CD4-positive, CD25-positive, alpha-beta regulatory T cell (primary cell): ENCODE measurements around the gene TMC6. TPM values are rescaled to one million over a fixed set of nuclear protein-coding genes. Genes with fewer than 3 reads are reported as not detected.
"Not testable (repeated sequence)": the region's sequence is repeated elsewhere in the genome, so short reads cannot be mapped to it uniquely, and the experiment has no call there.

Experiments
- ATAC-seq, 2 donors: fragments of 150-1000 bp; cut with Tn5 transposase; one replicate each; pipeline ENCODE4 v1.10.0; 2021; ENCODE audit warnings: low read depth in 2 of 2, moderate number of reproducible peaks in 2 of 2, moderate library complexity in 1 of 2
- DNase-seq, 3 donors: peaks; one replicate each; pipeline versions ENCODE4 v3.0.0 to v3.0.0-alpha.2; 2012 to 2022; ENCODE audit warnings: mixed read lengths in 1 of 3
- H3K27ac ChIP-seq: one replicate; pipeline ENCODE4 v1.7.0; 2013; ENCODE audit warnings: mild to moderate bottlenecking, low read length; ENCODE audit not compliant: insufficient read depth, poor library complexity, severe bottlenecking
- H3K27me3 ChIP-seq: one replicate; pipeline ENCODE4 v1.7.0; 2013; ENCODE audit warnings: low read length; ENCODE audit not compliant: control insufficient read depth, insufficient read depth
- H3K36me3 ChIP-seq: one replicate; pipeline ENCODE4 v1.7.0; 2013; ENCODE audit warnings: mild to moderate bottlenecking, low read length, moderate library complexity; ENCODE audit not compliant: control insufficient read depth, insufficient read depth
- H3K4me1 ChIP-seq: 2 replicates; pipeline ENCODE4 v1.7.0; 2013; ENCODE audit warnings: mild to moderate bottlenecking, low read length; ENCODE audit not compliant: insufficient read depth, control insufficient read depth, poor library complexity, severe bottlenecking
- H3K4me3 ChIP-seq: one replicate; pipeline ENCODE4 v1.7.0; 2013; ENCODE audit warnings: low read depth, mild to moderate bottlenecking, low read length, moderate library complexity
- H3K9me3 ChIP-seq, 2 experiments: 1 replicate in 1 of 2; 2 replicates in 1 of 2; pipeline ENCODE4 v1.7.0; 2013; ENCODE audit warnings: low read length in 2 of 2, mild to moderate bottlenecking in 1 of 2, moderate library complexity in 1 of 2; ENCODE audit not compliant: control insufficient read depth in 2 of 2
- H3K27ac Mint-ChIP-seq, 3 donors: one replicate each; pipeline ENCODE4 v1.8.0; 2020 to 2022; ENCODE audit warnings: mild to moderate bottlenecking in 3 of 3, mixed read lengths in 3 of 3, moderate library complexity in 2 of 3
- H3K27me3 Mint-ChIP-seq: one replicate; pipeline ENCODE4 v1.8.0; 2022; ENCODE audit warnings: mild to moderate bottlenecking, mixed read lengths
- H3K36me3 Mint-ChIP-seq: one replicate; pipeline ENCODE4 v1.8.0; 2020; ENCODE audit warnings: mixed read lengths
- H3K4me1 Mint-ChIP-seq, 4 donors: one replicate each; pipeline ENCODE4 v1.8.0; 2020 to 2022; ENCODE audit warnings: mixed read lengths in 4 of 4, mild to moderate bottlenecking in 1 of 4
- H3K4me3 Mint-ChIP-seq, 4 donors: one replicate each; pipeline ENCODE4 v1.8.0; 2020 to 2022; ENCODE audit warnings: mild to moderate bottlenecking in 4 of 4, mixed read lengths in 4 of 4, moderate library complexity in 3 of 4
- H3K9me3 Mint-ChIP-seq, 7 donors: one replicate each; pipeline ENCODE4 v1.8.0; 2020 to 2022; ENCODE audit warnings: mixed read lengths in 7 of 7, mild to moderate bottlenecking in 3 of 7, moderate library complexity in 2 of 7
- polyA plus RNA-seq, 4 donors: library from polyadenylated mRNA; unstranded; fragments of 300-500 nt; fragmentation: Illumina TruSeq; gene quantifications; one replicate each; pipeline ENCODE4 v1.2.3, GENCODE V29; 2021
- total RNA-seq: library from RNA; stranded (reverse); gene quantifications from one replicate; pipeline ENCODE4 v1.2.3, GENCODE V29; 2022

TMC6 gene
- total and polyA plus RNA-seq, 5 donors from 2014 or later: 160 to 727 (median 234) TPM

DNA sequence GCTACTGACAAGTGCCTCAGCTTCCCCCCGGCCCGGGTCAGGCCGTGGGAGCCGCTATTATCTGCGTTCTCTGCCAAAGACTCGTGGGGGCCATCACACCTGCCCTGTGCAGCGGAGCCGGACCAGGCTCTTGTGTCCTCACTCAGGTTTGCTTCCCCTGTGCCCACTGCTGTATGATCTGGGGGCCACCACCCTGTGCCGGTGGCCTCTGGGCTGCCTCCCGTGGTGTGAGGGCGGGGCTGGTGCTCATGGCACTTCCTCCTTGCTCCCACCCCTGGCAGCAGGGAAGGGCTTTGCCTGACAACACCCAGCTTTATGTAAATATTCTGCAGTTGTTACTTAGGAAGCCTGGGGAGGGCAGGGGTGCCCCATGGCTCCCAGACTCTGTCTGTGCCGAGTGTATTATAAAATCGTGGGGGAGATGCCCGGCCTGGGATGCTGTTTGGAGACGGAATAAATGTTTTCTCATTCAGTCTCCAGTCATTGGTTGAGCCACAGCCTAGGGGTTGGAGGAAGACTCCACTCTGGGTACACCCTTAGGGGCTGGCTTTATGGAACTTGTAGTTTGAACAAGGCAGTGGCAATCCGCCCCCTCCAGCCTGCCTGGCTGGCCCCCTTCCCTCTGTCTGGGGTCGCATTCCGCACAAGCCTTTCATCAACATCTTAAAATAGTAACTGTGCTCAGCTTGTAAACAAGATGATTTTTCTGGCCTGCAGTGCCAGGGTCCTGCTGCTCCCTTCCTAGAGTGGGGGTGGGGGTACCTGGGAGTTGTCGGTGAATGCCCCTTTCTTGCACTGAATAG, 43.9 kb upstream of the TMC6 start:
- Mint-ChIP-seq H3K9me3 (peaks cover 0 to 2% (median 0%) of the 10 kb centered on the region in 7 donors), H3K4me1 (peaks cover 6 to 67% (median 32%) of the 10 kb centered on the region in 4 donors), H3K36me3 (peaks cover 15% of the 10 kb centered on the region), H3K27ac (peak overlapping the region; percentile 9 to 93 (median 87)), H3K27me3 (no peaks in the 10 kb centered on the region), H3K4me3 (peak overlapping the region in 3 of 4 donors; percentile 54 to 79 (median 66))
- Histone ChIP-seq H3K4me3 (no peak overlapping the region), H3K36me3 (peaks cover 3% of the 10 kb centered on the region), H3K4me1 (peaks cover 64% of the 10 kb centered on the region), H3K27me3 (no peaks in the 10 kb centered on the region), H3K9me3 (no peaks in the 10 kb centered on the region), H3K27ac (no peak overlapping the region)
- ATAC-seq: no peak
- DNase-seq: no peak

DNA sequence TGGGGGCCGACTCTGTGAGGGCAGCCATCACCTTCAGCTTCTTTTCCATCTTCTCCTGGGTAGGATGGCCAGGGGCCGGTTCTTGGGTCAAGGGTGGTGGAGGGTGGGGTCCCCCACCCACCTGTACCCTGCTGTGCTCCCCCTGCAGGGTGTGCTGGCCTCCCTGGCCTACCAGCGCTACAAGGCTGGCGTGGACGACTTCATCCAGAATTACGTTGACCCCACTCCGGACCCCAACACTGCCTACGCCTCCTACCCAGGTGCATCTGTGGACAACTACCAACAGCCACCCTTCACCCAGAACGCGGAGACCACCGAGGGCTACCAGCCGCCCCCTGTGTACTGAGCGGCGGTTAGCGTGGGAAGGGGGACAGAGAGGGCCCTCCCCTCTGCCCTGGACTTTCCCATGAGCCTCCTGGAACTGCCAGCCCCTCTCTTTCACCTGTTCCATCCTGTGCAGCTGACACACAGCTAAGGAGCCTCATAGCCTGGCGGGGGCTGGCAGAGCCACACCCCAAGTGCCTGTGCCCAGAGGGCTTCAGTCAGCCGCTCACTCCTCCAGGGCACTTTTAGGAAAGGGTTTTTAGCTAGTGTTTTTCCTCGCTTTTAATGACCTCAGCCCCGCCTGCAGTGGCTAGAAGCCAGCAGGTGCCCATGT, 43.2 kb upstream of the TMC6 start:
- peaks cover 61% of the 10 kb centered on the region for H3K4me1 ChIP-seq

DNA sequence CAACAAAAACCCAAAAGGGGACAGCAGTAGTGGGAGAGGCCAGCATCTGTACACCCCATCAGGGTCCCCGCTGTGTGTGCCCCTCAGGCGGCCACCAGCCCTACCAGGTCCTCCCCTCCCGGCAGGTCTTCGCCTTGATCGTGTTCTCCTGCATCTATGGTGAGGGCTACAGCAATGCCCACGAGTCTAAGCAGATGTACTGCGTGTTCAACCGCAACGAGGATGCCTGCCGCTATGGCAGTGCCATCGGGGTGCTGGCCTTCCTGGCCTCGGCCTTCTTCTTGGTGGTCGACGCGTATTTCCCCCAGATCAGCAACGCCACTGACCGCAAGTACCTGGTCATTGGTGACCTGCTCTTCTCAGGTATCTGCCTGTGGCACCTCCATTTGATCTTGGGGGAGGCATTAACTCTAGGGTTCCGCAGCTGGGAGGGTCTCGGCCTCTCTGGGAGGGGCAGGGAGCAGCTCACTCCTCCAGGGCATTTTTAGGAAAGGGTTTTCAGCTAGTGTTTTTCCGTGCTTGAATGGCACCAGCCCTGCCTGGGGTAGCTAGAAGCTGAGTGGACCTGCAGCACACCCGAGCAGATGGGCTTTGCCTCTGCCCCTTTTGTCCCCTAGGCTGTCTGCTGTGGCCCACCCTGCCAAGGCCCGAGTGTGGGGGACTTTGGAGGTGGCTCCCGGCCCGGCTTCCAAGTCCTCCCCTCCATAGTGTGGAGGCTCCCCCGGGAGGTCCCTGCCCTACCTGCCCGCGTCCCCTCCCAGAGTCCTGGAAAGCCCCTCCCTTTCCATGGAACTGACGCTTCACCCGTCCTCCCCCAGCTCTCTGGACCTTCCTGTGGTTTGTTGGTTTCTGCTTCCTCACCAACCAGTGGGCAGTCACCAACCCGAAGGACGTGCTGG, 42.4 kb upstream of the TMC6 start:
- ATAC-seq (no peak), DNase-seq (no peak)
- H3K27ac ChIP-seq: no peak overlapping the region
- peaks cover 0 to 2% (median 0%) of the 10 kb centered on the region in 7 donors for H3K9me3 Mint-ChIP-seq
- peaks cover 6 to 53% (median 25%) of the 10 kb centered on the region in 4 donors for H3K4me1 Mint-ChIP-seq
- no peak overlapping the region for H3K4me3 ChIP-seq
- H3K27me3 Mint-ChIP-seq: no peaks in the 10 kb centered on the region
- peak overlapping the region; percentile 38 to 86 (median 78) for H3K27ac Mint-ChIP-seq
- no peaks in the 10 kb centered on the region for H3K9me3 ChIP-seq
- peaks cover 15% of the 10 kb centered on the region for H3K36me3 Mint-ChIP-seq
- no peaks in the 10 kb centered on the region for H3K27me3 ChIP-seq
- H3K4me3 Mint-ChIP-seq: peak overlapping the region; percentile 62 to 87 (median 80)
- H3K4me1 ChIP-seq: peaks cover 53% of the 10 kb centered on the region
- peaks cover 3% of the 10 kb centered on the region for H3K36me3 ChIP-seq

More for the DNA sequence above, 43.2 kb upstream of the TMC6 start:
- H3K9me3 ChIP-seq, H3K9me3 Mint-ChIP-seq, H3K27ac ChIP-seq, ATAC-seq, H3K27me3 ChIP-seq, H3K36me3 ChIP-seq, H3K4me3 ChIP-seq, DNase-seq, H3K27me3 Mint-ChIP-seq: not testable (repeated sequence)
- Mint-ChIP-seq H3K27ac (peak overlapping the region in 1 of 3 donors; percentile 29), H3K4me1 (peaks cover 6 to 61% (median 29%) of the 10 kb centered on the region in 4 donors), H3K36me3 (peaks cover 15% of the 10 kb centered on the region), H3K4me3 (peak overlapping the region; percentile 4 to 79 (median 38))

DNA sequence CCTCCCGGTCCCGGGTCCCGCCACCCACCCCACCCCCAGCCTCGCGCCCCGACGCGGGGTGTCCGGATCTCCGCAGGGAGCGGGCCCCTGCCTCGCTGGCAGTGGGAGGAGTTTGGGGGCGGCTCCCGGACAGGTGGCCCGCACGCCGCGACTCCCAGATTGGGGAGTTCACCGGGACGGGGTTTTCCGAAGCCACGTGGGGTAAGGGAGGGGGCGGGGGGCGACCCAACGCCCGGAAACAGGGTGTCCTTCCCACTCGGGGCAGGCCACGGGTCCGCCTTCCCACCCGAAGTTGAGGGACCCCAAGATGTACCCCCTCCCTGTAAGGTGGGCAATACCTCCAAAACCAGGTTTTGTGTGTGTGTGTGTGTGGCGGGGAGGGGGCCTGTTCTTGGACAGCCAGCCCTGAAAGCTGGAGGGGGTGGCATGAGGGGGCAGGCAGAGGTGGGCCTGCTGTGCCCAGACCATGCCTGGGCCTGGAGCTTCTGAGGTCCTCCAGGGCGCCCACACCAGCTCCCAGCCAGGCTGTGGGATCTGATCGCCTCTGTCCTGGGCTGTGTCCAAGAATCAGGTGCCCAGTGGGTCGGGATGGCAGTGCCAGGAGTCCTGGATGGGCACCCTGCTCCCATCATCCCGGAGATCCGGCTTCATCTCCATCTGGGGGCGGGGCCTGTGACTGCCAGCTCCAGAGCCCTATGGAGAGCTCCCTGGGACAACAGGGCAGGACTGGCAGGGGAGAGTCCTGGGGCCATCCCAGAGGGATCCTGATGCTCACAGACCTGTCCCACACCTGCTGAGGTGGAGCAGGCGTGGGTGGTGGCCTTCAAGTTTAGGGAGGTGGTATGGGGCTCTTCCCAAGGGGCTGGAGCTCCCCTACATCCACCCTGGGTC, 40.6 kb upstream of the TMC6 start:
- H3K27ac ChIP-seq: peak overlapping the region; percentile 82
- H3K27me3 Mint-ChIP-seq: no peaks in the 10 kb centered on the region
- DNase-seq (peak in 1 of 3 donors; percentile 63), ATAC-seq (peak in 1 of 2 donors; percentile 6)
- H3K27ac Mint-ChIP-seq: peak overlapping the region; percentile 20 to 79 (median 78)
- peaks cover 6 to 47% (median 24%) of the 10 kb centered on the region in 4 donors for H3K4me1 Mint-ChIP-seq
- H3K4me1 ChIP-seq: peaks cover 49% of the 10 kb centered on the region
- H3K9me3 ChIP-seq: no peaks in the 10 kb centered on the region
- H3K4me3 ChIP-seq: no peak overlapping the region
- H3K4me3 Mint-ChIP-seq: peak overlapping the region; percentile 78 to 88 (median 86)
- no peaks in the 10 kb centered on the region for H3K27me3 ChIP-seq
- peaks cover 15% of the 10 kb centered on the region for H3K36me3 Mint-ChIP-seq
- peaks cover 0 to 2% (median 0%) of the 10 kb centered on the region in 7 donors for H3K9me3 Mint-ChIP-seq
- peaks cover 3% of the 10 kb centered on the region for H3K36me3 ChIP-seq

DNA sequence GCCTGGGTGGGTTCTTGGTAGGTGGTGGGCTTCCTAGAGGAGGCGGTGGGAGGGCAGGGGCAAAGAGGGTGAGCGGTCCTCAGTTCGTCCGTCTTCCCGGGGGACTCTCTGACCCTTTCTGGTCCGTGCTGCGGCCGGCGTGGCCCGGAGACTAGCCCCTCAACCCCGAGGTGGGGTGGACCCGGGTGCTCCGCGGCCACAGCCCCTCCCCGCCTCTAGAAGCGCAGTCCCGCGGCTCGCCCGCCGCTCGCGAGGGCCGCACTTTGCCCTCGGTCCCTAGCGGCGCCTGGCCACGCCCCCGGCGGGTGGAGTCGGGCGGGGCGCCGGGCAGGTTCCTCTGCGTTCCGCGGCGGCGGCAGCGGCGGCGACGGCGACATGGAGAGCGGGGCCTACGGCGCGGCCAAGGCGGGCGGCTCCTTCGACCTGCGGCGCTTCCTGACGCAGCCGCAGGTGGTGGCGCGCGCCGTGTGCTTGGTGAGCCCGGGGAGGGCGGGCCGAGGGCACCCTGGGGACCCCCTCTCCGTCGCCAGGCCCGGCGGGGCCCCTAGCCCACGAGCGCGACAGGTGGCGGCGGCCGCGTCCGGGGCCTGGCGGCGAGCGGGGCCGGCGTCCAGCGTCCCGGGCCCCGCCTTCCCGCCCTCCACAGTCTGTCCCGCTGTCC, 39.8 kb upstream of the TMC6 start, which contains the start of gene SYNGR2:
Gene SYNGR2 (plus strand): TSS at position 340 of the 661 bp plus-strand sequence. CDS start 36 bp downstream, at position 376.
- Histone ChIP-seq H3K4me3 (peak within 1 kb of the TSS; percentile 37), H3K36me3 (peaks cover 3% of the 10 kb centered on the region), H3K9me3 (no peaks in the 10 kb centered on the region), H3K27ac (peak within 1 kb of the TSS; percentile 82), H3K4me1 (peaks cover 41% of the 10 kb centered on the region), H3K27me3 (no peaks in the 10 kb centered on the region)
- H3K27ac Mint-ChIP-seq: peak within 1 kb of the TSS; percentile 20 to 85 (median 78)
- peak within 1 kb of the TSS; percentile 32 to 88 (median 82) for H3K4me3 Mint-ChIP-seq
- ATAC-seq: peak; percentile 89 to 91
- H3K9me3 Mint-ChIP-seq: peaks cover 0 to 2% (median 0%) of the 10 kb centered on the region in 7 donors
- H3K27me3 Mint-ChIP-seq: no peaks in the 10 kb centered on the region
- H3K36me3 Mint-ChIP-seq: peaks cover 11% of the 10 kb centered on the region
- peak; percentile 80 to 90 (median 87) for DNase-seq
- H3K4me1 Mint-ChIP-seq: peaks cover 2 to 40% (median 17%) of the 10 kb centered on the region in 4 donors

DNA sequence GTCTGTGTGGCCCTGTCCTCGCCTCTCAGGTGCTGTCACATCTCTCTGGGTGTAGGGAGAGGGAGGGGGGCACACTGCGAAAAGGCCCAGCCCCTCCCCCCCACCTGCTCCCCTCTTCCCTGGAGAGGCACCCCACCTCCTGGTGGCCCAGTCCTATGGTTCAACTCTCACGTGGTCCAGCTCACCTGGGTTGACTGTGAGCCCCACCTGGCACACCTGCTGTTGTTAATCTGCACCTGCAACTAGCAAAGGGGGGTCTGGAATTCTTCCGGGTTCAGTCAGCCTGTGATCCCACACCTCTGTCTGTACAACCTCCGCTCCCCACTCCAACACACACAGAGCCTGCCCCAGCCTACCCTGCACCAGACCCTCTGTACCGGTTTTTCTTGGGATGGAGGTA, 37.9 kb upstream of the TMC6 start:
- H3K27ac Mint-ChIP-seq: no peak overlapping the region

More for the DNA sequence above, 37.9 kb upstream of the TMC6 start:
- H3K4me1 ChIP-seq: peaks cover 24% of the 10 kb centered on the region
- no peak overlapping the region for H3K27ac ChIP-seq
- H3K36me3 ChIP-seq: no peaks in the 10 kb centered on the region
- no peaks in the 10 kb centered on the region for H3K27me3 ChIP-seq
- Mint-ChIP-seq H3K4me1 (peaks cover 0 to 20% (median 1%) of the 10 kb centered on the region in 4 donors), H3K36me3 (peaks cover 4% of the 10 kb centered on the region), H3K4me3 (peak overlapping the region in 1 of 4 donors; percentile 78), H3K27me3 (no peaks in the 10 kb centered on the region), H3K9me3 (no peaks in the 10 kb centered on the region)
- ATAC-seq (no peak), DNase-seq (no peak)
- no peaks in the 10 kb centered on the region for H3K9me3 ChIP-seq
- H3K4me3 ChIP-seq: no peak overlapping the region
